HCT116 (cell line): ENCODE data around the gene KRTCAP3. TPM values are rescaled to one million over a fixed set of nuclear protein-coding genes. Genes with fewer than 3 reads are reported as not detected.

Source experiments
- ATAC-seq: fragments of 200-7000 bp; cut with Tn5 transposase; 2 replicates; pipeline ENCODE4 v1.9.1; 2020; ENCODE audit warnings: mild to moderate bottlenecking, moderate library complexity
- BruUV-seq: library from RNA; stranded (reverse); fragments of 400-500 nt; replicated peaks from 2 replicates; lab custom pipeline; 2021; lab: Mats Ljungman, UMichigan
- CTCF ChIA-PET: fragments of 300-600 bp; sonication (Branson Sonifier 250); formaldehyde crosslinking; loops from one replicate; lab custom pipeline; 2021; ENCODE audit warnings: antibody characterized with exemption; lab: Charles Lee
- POLR2A ChIA-PET: fragments of 300-600, 350-600 bp; sonication (Branson Sonifier 250); formaldehyde crosslinking; loops from one replicate; lab custom pipeline; 2021; ENCODE audit warnings: antibody characterized with exemption; lab: Charles Lee
- RAD21 ChIA-PET, 2 experiments: fragments of 300-600 bp; sonication (Branson Sonifier 250); formaldehyde crosslinking; loops; one replicate each; lab custom pipeline; 2023; ENCODE audit warnings: low total read pairs in 2 of 2; ENCODE audit not compliant: uncharacterized antibody in 2 of 2, unreplicated experiment in 2 of 2, low non-redundant PET in 1 of 2; lab: Charles Lee
- DNase-seq: peaks from one replicate; pipeline ENCODE4 v3.0.0-alpha.2; 2010; ENCODE audit warnings: low read depth, low spot score
- H2AFZ ChIP-seq: fragments of 200-600 bp; shearing (Covaris generic), sonication (generic); 2 replicates; pipeline ENCODE4 v1.6.1; 2017; ENCODE audit warnings: low read depth, mixed run types, mixed read lengths, antibody characterized with exemption, low read length; ENCODE audit not compliant: poor library complexity, severe bottlenecking
- H3K27ac ChIP-seq: 2 replicates; pipeline ENCODE4 v1.5.1; 2012; ENCODE audit warnings: low read depth, low read length
- H3K27me3 ChIP-seq: fragments of 200-600 bp; sonication (generic); 2 replicates; pipeline ENCODE4 v1.6.1; 2016; ENCODE audit warnings: mixed run types, low read length, mixed read lengths; ENCODE audit not compliant: insufficient read depth
- H3K36me3 ChIP-seq, 2 experiments: fragments of 200-500 bp in 1 of 2; fragments of 200-600 bp in 1 of 2; sonication (Bioruptor generic) in 1 of 2; sonication (generic) in 1 of 2; 2 replicates each; pipeline versions ENCODE4 v1.5.1 to v1.6.1; 2014 to 2016; ENCODE audit warnings: low read length in 2 of 2, inconsistent platforms in 1 of 2, mixed read lengths in 1 of 2, mixed run types in 1 of 2; ENCODE audit not compliant: insufficient read depth in 2 of 2, control insufficient read depth in 1 of 2
- H3K4me1 ChIP-seq, 2 experiments: fragments of 200-600 bp in 1 of 2; sonication (generic) in 1 of 2; 2 replicates each; pipeline versions ENCODE4 v1.5.1 to v1.6.1; 2012 to 2017; ENCODE audit warnings: low read length in 2 of 2, inconsistent platforms in 1 of 2, mild to moderate bottlenecking in 1 of 2, mixed read lengths in 1 of 2, mixed run types in 1 of 2, moderate library complexity in 1 of 2; ENCODE audit not compliant: insufficient read depth in 2 of 2, control insufficient read depth in 1 of 2
- H3K4me2 ChIP-seq: fragments of 200-600 bp; sonication (generic); 2 replicates; pipeline ENCODE4 v1.6.1; 2017; ENCODE audit warnings: mixed run types, low read length, mixed read lengths
- H3K4me3 ChIP-seq, 2 experiments: fragments of 200-600 bp in 1 of 2; sonication (generic) in 1 of 2; replicated peaks in 1 of 2; 2 replicates each; pipeline ENCODE4 v1.5.1; 2011 to 2016; ENCODE audit warnings: low read length in 2 of 2, control low read depth in 1 of 2, low read depth in 1 of 2, mild to moderate bottlenecking in 1 of 2, mixed read lengths in 1 of 2, mixed run types in 1 of 2
- H3K79me2 ChIP-seq: fragments of 200-600 bp; sonication (generic); 2 replicates; pipeline ENCODE4 v1.6.1; 2017; ENCODE audit warnings: mild to moderate bottlenecking, mixed run types, low read length, moderate library complexity, mixed read lengths; ENCODE audit not compliant: insufficient read depth
- H3K9ac ChIP-seq: fragments of 200-600 bp; sonication (generic); 2 replicates; pipeline ENCODE4 v1.6.1; 2016; ENCODE audit warnings: low read length, mixed read lengths
- H3K9me2 ChIP-seq: fragments of 200-600 bp; sonication (generic), shearing (Covaris generic); 2 replicates; pipeline ENCODE4 v1.6.1; 2017; ENCODE audit warnings: mixed run types, mild to moderate bottlenecking, moderate library complexity; ENCODE audit not compliant: insufficient read depth
- H3K9me3 ChIP-seq, 2 experiments: fragments of 200-500 bp in 1 of 2; fragments of 200-600 bp in 1 of 2; sonication (Bioruptor generic) in 1 of 2; sonication (generic) in 1 of 2; 2 replicates each; pipeline ENCODE4 v1.6.1; 2014 to 2017; ENCODE audit warnings: low read length in 2 of 2, mixed read lengths in 2 of 2, inconsistent platforms in 1 of 2, low read depth in 1 of 2, mild to moderate bottlenecking in 1 of 2, mixed run types in 1 of 2, moderate library complexity in 1 of 2; ENCODE audit not compliant: control insufficient read depth in 1 of 2, insufficient read depth in 1 of 2
- H4K20me1 ChIP-seq: fragments of 200-600 bp; sonication (generic), shearing (Covaris generic); 2 replicates; pipeline ENCODE4 v1.6.1; 2017; ENCODE audit warnings: mixed run types, mild to moderate bottlenecking, moderate library complexity; ENCODE audit not compliant: insufficient read depth
- CTCF ChIP-seq, 3 experiments: fragments of 200-600 bp in 1 of 3; sonication (generic) in 1 of 3; IDR thresholded peaks in 2 of 3; conservative IDR thresholded peaks in 1 of 3; 2 replicates each; pipeline ENCODE4 v1.5.1; 2012 to 2017; ENCODE audit warnings: low read depth in 2 of 3, low read length in 2 of 3, antibody characterized with exemption in 1 of 3, borderline replicate concordance in 1 of 3, control low read depth in 1 of 3, mild to moderate bottlenecking in 1 of 3, mixed read lengths in 1 of 3, mixed run types in 1 of 3, moderate library complexity in 1 of 3; ENCODE audit not compliant: insufficient read depth in 1 of 3
- EGR1 ChIP-seq: IDR thresholded peaks from 2 replicates; pipeline ENCODE4 v1.6.1; 2012; ENCODE audit warnings: low read depth
- EZH2phosphoT487 ChIP-seq: fragments of 200-600 bp; IDR thresholded peaks from 2 replicates; pipeline ENCODE4 v1.6.1; 2018; ENCODE audit warnings: antibody characterized with exemption, borderline replicate concordance
- RAD21 ChIP-seq: IDR thresholded peaks from 2 replicates; pipeline ENCODE4 v1.6.1; 2012; ENCODE audit warnings: low read depth, mild to moderate bottlenecking
- intact Hi-C: fragments of 100-400 bp; cut with micrococcal nuclease; formaldehyde crosslinking; loops from 2 replicates; pipeline ENCODE4 v1.10.0; 2022
- total RNA-seq: library from RNA; stranded (reverse); gene quantifications from one replicate; pipeline ENCODE4 v1.2.1, GENCODE V29; 2021; ENCODE audit not compliant: unreplicated experiment

KRTCAP3 gene
- total RNA-seq, 1 experiment from 2014 or later: 65.7 TPM

GRCh38 chr2:27407798-27408491 lies 34.2 kb upstream of the KRTCAP3 start:
- RAD21 ChIA-PET: no interaction called here
- peak overlapping the region; percentile 84 for H3K4me2 ChIP-seq
- H3K9ac ChIP-seq: peak overlapping the region; percentile 98
- no peaks in the 10 kb centered on the region for H3K27me3 ChIP-seq
- no peak for ATAC-seq
- peaks cover 0 to 13% of the 10 kb centered on the region in 2 experiments; a peak in 2 of 4 replicates for H3K4me1 ChIP-seq
- H4K20me1 ChIP-seq: peaks cover 13% of the 10 kb centered on the region; the same call in 1 of the 2 replicates
- CTCF ChIA-PET: interaction anchor here (1.6 to 3.1 kb wide), 2 partner anchors 22 to 275 kb away, joined by 6 to 22 read pairs; no protein-coding TSS in a partner anchor
- H3K27ac ChIP-seq: peak overlapping the region; percentile 91; the same call in 1 of the 2 replicates
- BruUV-seq: no TSS peak
- H3K4me3 ChIP-seq: peak overlapping the region; percentile 97 to 98
- TF ChIP-seq EGR1 (0 out of 2 replicates have a peak, but pooled peaks have one; percentile 17), RAD21 (peak; percentile 79), EZH2phosphoT487 (no peak), CTCF (IDR thresholded peaks at IDR 0.05 in 2 of 3, conservative IDR thresholded peaks at IDR 0.05 in 1 of 3; ENCODE audit: borderline replicate concordance in 1 of 3, insufficient read depth in 1 of 3, low read depth in 2 of 3, low read length in 2 of 3) (peak; percentile 57 to 90 (median 59))
- TF ChIP-seq, all 23 proteins: peak for 3
- H3K79me2 ChIP-seq: peaks cover 64% of the 10 kb centered on the region
- peak; percentile 60 for DNase-seq
- H3K9me3 ChIP-seq: no peaks in the 10 kb centered on the region
- POLR2A ChIA-PET: no interaction called here
- H3K9me2 ChIP-seq: no peaks in the 10 kb centered on the region
- H3K36me3 ChIP-seq: peaks cover 5 to 13% of the 10 kb centered on the region in 2 experiments
- intact Hi-C loops: loop anchor here (1.0 to 5.0 kb wide), 4 partner anchors 21 to 275 kb away; partner anchors contain the start of genes CCDC121, GPN1, NRBP1 and SLC4A1AP
- no peak overlapping the region for H2AFZ ChIP-seq
